GM18951 (cell line): ENCODE results near the gene RRAS2.

ENCODE experiments used
- POLR2A ChIP-seq: IDR thresholded peaks from 4 replicates; pipeline ENCODE4 v1.6.1; 2011; ENCODE audit warnings: mild to moderate bottlenecking; ENCODE audit not compliant: insufficient read length, insufficient read depth; ENCODE audit errors: extremely low read depth
- in situ Hi-C: fragments of 300-500 bp; cut with MboI; formaldehyde crosslinking; loops from one replicate; pipeline ENCODE4 v1.12.0; 2022; ENCODE audit warnings: low sequenced_read_pairs, mixed read lengths, inconsistent platforms; ENCODE audit not compliant: unreplicated experiment

RRAS2 gene

GRCh38 chr11:14258221-14258935 is 100.6 kb downstream of the RRAS2 start:
- TF ChIP-seq POLR2A: no peak
- in situ Hi-C loops: loop anchor here (10.0 kb wide), 1 partner anchor 484 kb away; no protein-coding TSS in a partner anchor

- TF ChIP-seq POLR2A: no peak
- in situ Hi-C loops: loop anchor here (10.0 kb wide), 1 partner anchor 480 kb away; no protein-coding TSS in a partner anchor
Measured at GRCh38 chr11:14255238-14255534, 103.8 kb downstream of the RRAS2 start.

- TF ChIP-seq POLR2A: no peak
- in situ Hi-C loops: loop anchor here (10.0 kb wide), 1 partner anchor 480 kb away; no protein-coding TSS in a partner anchor
Measured at GRCh38 chr11:14254533-14255237, 104.3 kb downstream of the RRAS2 start.

- no peak for TF ChIP-seq POLR2A
- in situ Hi-C loops: loop anchor here (10.0 kb wide), 1 partner anchor 479 kb away; no protein-coding TSS in a partner anchor
Measured at GRCh38 chr11:14253840-14254239, 105.1 kb downstream of the RRAS2 start.

- no peak for TF ChIP-seq POLR2A
- in situ Hi-C loops: loop anchor here (10.0 kb wide), 1 partner anchor 479 kb away; no protein-coding TSS in a partner anchor
Measured at GRCh38 chr11:14253421-14253820, 105.6 kb downstream of the RRAS2 start.

- in situ Hi-C loops: loop anchor here (10.0 kb wide), 1 partner anchor 478 kb away; no protein-coding TSS in a partner anchor
Measured at GRCh38 chr11:14252501-14252900, 106.5 kb downstream of the RRAS2 start.

- in situ Hi-C loops: loop anchor here (10.0 kb wide), 1 partner anchor 477 kb away; no protein-coding TSS in a partner anchor
- TF ChIP-seq POLR2A: no peak
Measured at GRCh38 chr11:14251754-14252153, 107.2 kb downstream of the RRAS2 start.

- TF ChIP-seq POLR2A: no peak
- in situ Hi-C loops: loop anchor here (5.0 kb wide), 1 partner anchor 292 kb away; no protein-coding TSS in a partner anchor
Measured at GRCh38 chr11:14249121-14249963, 109.6 kb downstream of the RRAS2 start.

GRCh38 chr11:14248580-14248981 is 110.4 kb downstream of the RRAS2 start:
- in situ Hi-C loops: loop anchor here (5.0 kb wide), 1 partner anchor 291 kb away; no protein-coding TSS in a partner anchor
- no peak for TF ChIP-seq POLR2A

GRCh38 chr11:14245444-14245843 is 113.5 kb downstream of the RRAS2 start:
- in situ Hi-C loops: loop anchor here (5.0 kb wide), 1 partner anchor 288 kb away; no protein-coding TSS in a partner anchor
- TF ChIP-seq POLR2A: no peak

- in situ Hi-C loops: loop anchor here (5.0 kb wide), 1 partner anchor 288 kb away; no protein-coding TSS in a partner anchor
Measured at GRCh38 chr11:14244926-14245325, 114.1 kb downstream of the RRAS2 start.

GRCh38 chr11:14242733-14243132 is 116.2 kb downstream of the RRAS2 start:
- in situ Hi-C loops: no loop called here

More at GRCh38 chr11:14244926-14245325, 114.1 kb downstream of the RRAS2 start:
- TF ChIP-seq POLR2A: no peak

GRCh38 chr11:14242187-14242586 is 116.8 kb downstream of the RRAS2 start:
- no peak for TF ChIP-seq POLR2A
- in situ Hi-C loops: no loop called here

More at GRCh38 chr11:14242733-14243132, 116.2 kb downstream of the RRAS2 start:
- no peak for TF ChIP-seq POLR2A

- no peak for TF ChIP-seq POLR2A
- in situ Hi-C loops: no loop called here
Measured at GRCh38 chr11:14240951-14241350, 118.0 kb downstream of the RRAS2 start.
